ENCODE measurements around the gene C2orf68.
"Not testable (repeated sequence)": the region's sequence is repeated elsewhere in the genome, so short reads cannot be mapped to it uniquely, and the experiment has no call there.

- TF ChIP-seq IRF1 (CRISPR knock-in tag; IDR thresholded peaks at IDR 0.05); SP1 (CRISPR knock-in tag; conservative IDR thresholded peaks at IDR 0.05); TEAD1 (CRISPR knock-in tag; IDR thresholded peaks at IDR 0.05): not testable (repeated sequence)
Measured at GRCh38 chr2:85660301-85660700, 48.4 kb upstream of the C2orf68 start.

Measured in WTC11 (cell line).